Neutrophil (primary cell): ENCODE results near the gene SH2D6.

Source experiments
- H3K27ac ChIP-seq: fragments of 200-600 bp; sonication (generic); 2 replicates; pipeline ENCODE4 v1.5.1; 2016; ENCODE audit warnings: mild to moderate bottlenecking, moderate library complexity
- H3K27me3 ChIP-seq: fragments of 200-600 bp; sonication (generic); 2 replicates; pipeline ENCODE4 v1.6.0; 2016; ENCODE audit warnings: mild to moderate bottlenecking
- H3K36me3 ChIP-seq: fragments of 200-600 bp; sonication (generic); 2 replicates; pipeline ENCODE4 v1.5.1; 2017
- H3K4me1 ChIP-seq, 2 experiments: fragments of 200-600 bp in 1 of 2; sonication (generic) in 1 of 2; 1 replicate in 1 of 2; 2 replicates in 1 of 2; pipeline versions ENCODE4 v1.5.1 to v1.6.1; 2013 to 2016; ENCODE audit warnings: low read depth in 1 of 2, low read length in 1 of 2, mild to moderate bottlenecking in 1 of 2, moderate library complexity in 1 of 2; ENCODE audit not compliant: control insufficient read depth in 1 of 2, insufficient read depth in 1 of 2
- H3K4me3 ChIP-seq, 2 experiments: fragments of 200-600 bp in 1 of 2; sonication (generic) in 1 of 2; 1 replicate in 1 of 2; 2 replicates in 1 of 2; pipeline ENCODE4 v1.5.1; 2013 to 2016; ENCODE audit warnings: low read depth in 1 of 2, low read length in 1 of 2, mild to moderate bottlenecking in 1 of 2, moderate library complexity in 1 of 2
- H3K9me3 ChIP-seq: fragments of 200-600 bp; sonication (generic); 2 replicates; pipeline ENCODE4 v1.5.1; 2016
- TF ChIP-seq, protein P1 (sequence below): fragments of 200-600 bp; sonication (generic); IDR thresholded peaks from 2 replicates; pipeline ENCODE4 v1.5.1; 2016; ENCODE audit warnings: antibody characterized with exemption

The SH2D6 gene

DNA sequence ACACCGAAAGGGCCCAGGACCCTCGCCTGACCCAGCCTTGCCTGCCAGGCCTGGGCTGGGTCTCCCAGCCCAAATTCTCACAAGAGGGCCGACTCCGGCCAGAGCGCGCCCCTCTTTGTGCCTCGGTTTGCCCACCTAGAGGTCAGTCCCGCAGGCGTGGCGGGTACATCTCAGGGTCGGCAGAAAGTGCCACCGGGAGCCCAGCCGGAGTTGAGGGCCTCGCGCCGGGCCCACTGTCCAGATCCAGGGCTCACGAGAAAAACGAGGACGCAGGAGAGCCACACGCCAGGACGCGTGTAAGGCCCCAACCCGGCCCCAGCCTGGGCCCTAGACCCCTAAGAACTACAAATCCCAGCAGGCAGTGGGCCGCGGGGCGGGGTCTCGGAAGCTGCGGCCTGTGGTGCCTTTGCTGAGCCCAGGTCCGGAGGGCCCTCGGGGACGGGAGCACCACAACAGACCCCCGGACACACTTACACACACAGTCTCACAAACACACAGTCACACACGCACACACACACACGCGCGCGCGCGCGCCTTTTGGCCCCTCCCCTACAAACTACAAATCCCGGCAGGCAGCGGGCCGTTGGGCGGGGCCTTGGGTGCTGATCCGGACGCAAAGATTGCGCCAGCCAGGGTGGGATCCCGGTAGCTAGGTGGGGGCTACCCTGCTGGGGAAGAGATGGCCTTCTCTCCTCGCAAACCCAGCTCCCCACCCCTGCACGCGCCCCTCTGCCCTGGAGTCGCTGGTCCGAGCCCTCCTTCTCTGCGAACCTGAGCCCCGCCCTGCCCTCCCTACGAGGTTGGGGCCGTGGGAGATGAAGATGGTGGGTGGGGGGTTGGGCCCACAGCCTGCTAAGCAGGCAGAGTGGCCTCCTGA, at the start of gene SH2D6:
Gene SH2D6, plus strand, starts transcription at position 583 of the 877 bp plus-strand sequence. CDS start 10,752 bp downstream, outside the sequence.
- peak within 1 kb of the TSS; percentile 82 for H3K27ac ChIP-seq
- peak within 1 kb of the TSS; percentile 93 to 95 for H3K4me3 ChIP-seq
- TF ChIP-seq, protein P1, sequence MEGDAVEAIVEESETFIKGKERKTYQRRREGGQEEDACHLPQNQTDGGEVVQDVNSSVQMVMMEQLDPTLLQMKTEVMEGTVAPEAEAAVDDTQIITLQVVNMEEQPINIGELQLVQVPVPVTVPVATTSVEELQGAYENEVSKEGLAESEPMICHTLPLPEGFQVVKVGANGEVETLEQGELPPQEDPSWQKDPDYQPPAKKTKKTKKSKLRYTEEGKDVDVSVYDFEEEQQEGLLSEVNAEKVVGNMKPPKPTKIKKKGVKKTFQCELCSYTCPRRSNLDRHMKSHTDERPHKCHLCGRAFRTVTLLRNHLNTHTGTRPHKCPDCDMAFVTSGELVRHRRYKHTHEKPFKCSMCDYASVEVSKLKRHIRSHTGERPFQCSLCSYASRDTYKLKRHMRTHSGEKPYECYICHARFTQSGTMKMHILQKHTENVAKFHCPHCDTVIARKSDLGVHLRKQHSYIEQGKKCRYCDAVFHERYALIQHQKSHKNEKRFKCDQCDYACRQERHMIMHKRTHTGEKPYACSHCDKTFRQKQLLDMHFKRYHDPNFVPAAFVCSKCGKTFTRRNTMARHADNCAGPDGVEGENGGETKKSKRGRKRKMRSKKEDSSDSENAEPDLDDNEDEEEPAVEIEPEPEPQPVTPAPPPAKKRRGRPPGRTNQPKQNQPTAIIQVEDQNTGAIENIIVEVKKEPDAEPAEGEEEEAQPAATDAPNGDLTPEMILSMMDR = peak; percentile 10
- no peaks in the 10 kb centered on the region for H3K27me3 ChIP-seq
- H3K4me1 ChIP-seq = peaks cover 52 to 55% of the 10 kb centered on the region in 2 experiments
- H3K36me3 ChIP-seq = no peaks in the 10 kb centered on the region
- no peaks in the 10 kb centered on the region for H3K9me3 ChIP-seq

DNA sequence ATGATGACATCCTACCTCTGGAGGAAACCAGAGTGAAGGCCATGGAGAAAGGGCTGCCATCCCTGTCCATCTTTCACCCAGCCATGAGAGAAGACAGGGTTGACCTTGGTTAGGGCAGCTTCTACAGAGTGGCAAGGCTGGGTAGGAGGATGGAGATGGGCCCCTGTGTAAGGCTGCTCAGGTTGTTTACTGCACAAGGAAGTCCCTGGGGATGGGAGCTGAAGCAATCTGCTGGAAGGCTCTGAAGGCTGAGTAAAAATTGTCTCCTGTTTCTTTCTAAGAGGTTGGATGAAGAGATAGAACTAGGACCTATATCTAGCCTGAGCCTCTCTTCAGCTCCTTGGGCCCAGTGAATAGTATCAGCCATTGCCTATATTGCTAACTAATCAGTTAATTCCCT, 49.6 kb upstream of the SH2D6 start:
- H3K36me3 ChIP-seq = peaks cover 35% of the 10 kb centered on the region
- TF ChIP-seq, protein P1 = no peak
- H3K4me3 ChIP-seq = no peak overlapping the region
- H3K27ac ChIP-seq = no peak overlapping the region
- peaks cover 4 to 9% of the 10 kb centered on the region in 2 experiments for H3K4me1 ChIP-seq
- H3K9me3 ChIP-seq = no peaks in the 10 kb centered on the region
- H3K27me3 ChIP-seq = no peaks in the 10 kb centered on the region

DNA sequence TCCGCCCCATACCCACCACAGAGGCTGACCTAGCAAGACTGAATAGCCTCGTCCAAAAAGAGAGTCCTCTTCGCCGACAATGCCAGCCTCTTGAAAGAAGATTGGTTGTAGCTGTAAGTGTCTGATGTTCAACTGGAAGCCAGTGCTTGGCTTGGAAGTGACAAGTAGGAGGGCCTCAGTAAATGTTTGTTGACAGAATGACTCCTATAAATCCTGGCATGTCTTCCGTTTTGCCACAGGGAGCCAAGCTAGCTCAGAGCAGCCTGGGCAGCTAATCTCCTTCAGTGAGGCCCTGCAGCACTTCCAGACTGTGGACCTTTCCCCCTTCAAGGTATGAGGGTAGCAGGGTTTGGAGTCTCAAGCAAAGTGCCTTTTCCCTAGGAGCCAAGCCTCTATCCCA, 49.0 kb upstream of the SH2D6 start:
- TF ChIP-seq, protein P1 = no peak
- Histone ChIP-seq H3K36me3 (peaks cover 35% of the 10 kb centered on the region), H3K9me3 (no peaks in the 10 kb centered on the region), H3K4me3 (no peak overlapping the region), H3K27ac (no peak overlapping the region), H3K27me3 (no peaks in the 10 kb centered on the region), H3K4me1 (peaks cover 4 to 9% of the 10 kb centered on the region in 2 experiments)

DNA sequence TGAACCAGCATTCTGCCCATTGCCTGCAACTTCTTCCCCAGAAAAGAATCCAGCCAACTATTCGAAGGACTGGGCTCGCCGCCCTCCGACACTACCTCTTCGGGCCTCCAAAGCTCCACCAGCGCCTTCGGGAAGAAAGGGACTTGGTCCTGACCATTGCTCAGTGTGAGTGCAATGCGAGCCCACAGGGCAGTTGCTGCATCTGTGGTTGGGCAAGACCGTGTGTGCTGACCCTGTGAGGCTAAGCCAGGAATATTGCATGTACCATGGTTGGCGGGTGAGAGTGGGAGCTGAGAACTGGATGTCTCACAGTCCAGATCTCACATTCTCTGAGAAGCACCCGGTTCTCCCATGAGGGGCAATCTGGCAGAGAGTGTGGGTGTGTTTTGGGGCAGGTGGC, 47.5 kb upstream of the SH2D6 start:
- Histone ChIP-seq H3K4me1 (peaks cover 4 to 9% of the 10 kb centered on the region in 2 experiments), H3K27me3 (no peaks in the 10 kb centered on the region), H3K27ac (peak overlapping the region; percentile 39), H3K36me3 (peaks cover 40% of the 10 kb centered on the region), H3K9me3 (no peaks in the 10 kb centered on the region), H3K4me3 (no peak overlapping the region)
- TF ChIP-seq, protein P1 = no peak

DNA sequence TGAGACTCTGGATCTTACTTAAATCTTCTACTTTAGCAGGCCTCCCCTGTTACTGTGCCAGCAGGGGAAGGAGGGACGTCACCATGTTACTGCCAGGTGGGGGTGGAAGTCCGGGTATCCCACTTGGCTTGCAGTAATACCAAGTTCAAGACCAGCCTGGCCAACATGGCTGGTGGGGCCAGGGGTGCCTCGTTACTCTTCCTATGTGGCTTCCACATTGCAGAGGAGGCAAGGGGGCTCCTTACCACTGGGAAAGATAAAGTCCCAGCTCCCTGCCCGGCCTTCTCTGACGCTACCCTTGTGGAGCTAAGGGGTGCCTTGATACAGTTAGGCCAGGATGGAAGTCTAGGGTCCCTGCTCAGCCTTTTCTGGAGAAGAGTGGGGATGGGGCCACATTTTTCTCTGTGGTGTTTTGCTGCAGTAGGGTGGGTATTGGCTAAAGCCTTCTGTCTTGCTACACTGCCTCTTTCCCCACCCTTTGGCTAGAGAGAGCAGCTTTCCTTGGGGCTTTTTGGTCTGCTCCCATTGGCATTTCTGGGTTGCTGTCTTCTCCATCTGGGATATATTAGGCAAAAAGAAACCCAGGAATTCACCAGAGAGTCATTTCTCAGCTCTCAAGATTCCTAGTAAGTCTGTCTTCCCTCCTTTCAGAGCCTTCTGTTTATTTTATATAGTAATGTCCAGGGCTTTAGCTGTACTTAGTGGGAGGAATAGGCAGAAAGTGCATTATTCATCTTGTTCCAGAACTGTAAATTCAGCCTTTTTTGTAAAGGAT, 42.0 kb upstream of the SH2D6 start:
- H3K9me3 ChIP-seq = peaks cover 4% of the 10 kb centered on the region
- TF ChIP-seq, protein P1 = no peak
- H3K27ac ChIP-seq = no peak overlapping the region
- H3K4me3 ChIP-seq = no peak overlapping the region
- no peaks in the 10 kb centered on the region for H3K27me3 ChIP-seq
- H3K36me3 ChIP-seq = peaks cover 61% of the 10 kb centered on the region
- H3K4me1 ChIP-seq = peaks cover 0 to under 1% of the 10 kb centered on the region in 2 experiments
